NCI-H2227 treated with DMSO at 0.1 percent for 48 hours (cell line): Measurements from ENCODE around the gene ITPRID2.
"Not testable (repeated sequence)": the region's sequence is repeated elsewhere in the genome, so short reads cannot be mapped to it uniquely, and the experiment has no call there.

ENCODE experiments used
- DNase-seq: peaks from one replicate; lab custom pipeline; 2025; lab: John Stamatoyannopoulos, UW

The ITPRID2 gene

GRCh38 chr2:181916726-181917718, 25.5 kb downstream of the ITPRID2 start:
- no peak for DNase-seq

DNA sequence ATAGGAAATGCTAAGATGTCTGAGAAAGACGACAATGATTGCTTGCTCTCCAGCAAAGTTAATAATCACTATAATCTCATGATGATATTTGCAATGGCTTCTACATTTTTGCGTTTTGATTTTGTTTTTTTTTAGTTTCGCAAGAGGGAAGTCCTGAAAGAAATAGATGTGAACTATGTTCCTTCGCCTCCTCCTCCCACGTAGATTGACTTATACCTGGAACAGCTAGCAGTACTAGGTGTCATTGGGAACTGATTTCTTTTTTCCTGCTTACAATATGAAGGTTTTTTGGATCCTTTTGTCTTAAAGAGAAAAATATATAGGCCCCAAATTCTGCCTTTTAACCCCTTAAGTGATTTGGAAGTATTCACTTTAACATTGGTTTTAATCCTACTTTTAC, 26.7 kb downstream of the ITPRID2 start:
- DNase-seq: no peak

- no peak for DNase-seq
These were observed 31.6 kb downstream of the ITPRID2 start for GRCh38 chr2:181923121-181923520.

DNA sequence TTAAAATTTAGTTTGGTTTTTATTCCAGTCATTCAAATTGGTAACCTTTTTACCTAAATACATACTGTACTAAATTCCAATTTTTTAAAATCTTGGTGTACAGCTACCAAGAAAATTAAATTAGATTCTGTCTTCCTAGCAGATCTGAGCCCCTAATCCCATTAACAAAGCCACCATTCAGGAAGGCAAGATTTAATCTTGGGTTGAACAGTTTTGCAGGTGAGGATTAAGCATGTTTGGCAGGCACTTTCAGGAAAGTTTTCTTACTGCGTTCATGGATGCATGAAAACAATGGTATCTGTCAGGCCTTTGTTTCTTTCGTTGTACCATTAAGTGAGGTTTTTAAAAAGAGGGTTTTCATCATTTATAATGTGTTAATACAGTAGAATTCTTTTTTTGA, 32.8 kb downstream of the ITPRID2 start:
- no peak for DNase-seq

GRCh38 chr2:181934694-181935093, 43.2 kb downstream of the ITPRID2 start:
- no peak for DNase-seq

DNA sequence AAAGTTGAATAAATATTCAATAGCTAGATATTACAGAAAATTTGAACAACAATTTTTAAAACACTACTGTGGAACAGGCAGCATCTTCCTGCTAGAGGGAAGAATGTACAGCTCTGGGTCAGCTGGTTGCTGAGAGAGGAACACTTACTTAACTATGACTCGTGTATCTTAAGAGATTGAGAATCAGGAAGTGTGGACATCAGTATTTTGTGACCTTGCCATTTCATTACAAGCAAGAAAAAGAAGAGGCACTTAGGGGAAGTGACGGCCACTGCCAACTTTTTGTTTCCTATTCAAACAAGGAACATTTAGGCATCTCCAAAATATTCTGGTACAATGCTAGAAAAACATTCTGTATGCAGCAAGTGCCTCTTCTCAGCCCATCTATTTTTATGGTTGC, 45.9 kb downstream of the ITPRID2 start:
- DNase-seq: no peak

GRCh38 chr2:181943411-181944124, 52.0 kb downstream of the ITPRID2 start:
- no peak for DNase-seq

DNA sequence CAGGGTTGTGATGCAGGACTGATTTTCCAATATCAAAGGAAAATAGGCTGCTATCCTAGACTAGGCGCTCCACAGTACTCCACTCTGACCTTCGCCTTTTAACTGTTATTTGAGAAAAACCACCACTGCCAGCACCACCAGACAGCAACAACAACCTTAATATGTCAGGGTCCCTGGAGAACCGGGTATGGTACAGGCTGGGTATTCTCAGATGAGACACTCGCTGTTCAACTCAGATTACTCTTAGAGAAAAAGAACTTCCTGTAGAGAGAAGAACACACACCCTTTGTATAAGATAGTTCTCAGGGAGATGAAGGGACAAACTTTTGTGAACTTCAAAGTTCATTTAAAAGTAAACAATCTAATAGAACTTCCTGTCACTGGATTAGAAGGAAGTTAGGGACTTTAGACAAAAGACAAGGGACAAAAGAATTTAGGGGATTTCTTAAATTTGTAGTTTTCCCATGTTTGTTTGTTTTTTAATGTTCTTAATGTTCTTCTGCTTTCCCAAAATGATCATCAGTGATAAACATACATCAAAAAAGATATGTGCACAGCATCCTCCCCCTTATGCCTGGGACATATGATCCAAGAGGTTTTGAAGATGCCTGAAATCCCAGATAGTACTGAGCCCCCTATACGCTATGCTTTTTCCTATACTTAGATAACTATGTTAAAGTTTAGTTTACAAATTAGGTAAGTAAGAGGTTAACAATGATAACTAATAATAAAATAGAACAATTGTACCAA, 52.8 kb downstream of the ITPRID2 start:
- DNase-seq: no peak

DNA sequence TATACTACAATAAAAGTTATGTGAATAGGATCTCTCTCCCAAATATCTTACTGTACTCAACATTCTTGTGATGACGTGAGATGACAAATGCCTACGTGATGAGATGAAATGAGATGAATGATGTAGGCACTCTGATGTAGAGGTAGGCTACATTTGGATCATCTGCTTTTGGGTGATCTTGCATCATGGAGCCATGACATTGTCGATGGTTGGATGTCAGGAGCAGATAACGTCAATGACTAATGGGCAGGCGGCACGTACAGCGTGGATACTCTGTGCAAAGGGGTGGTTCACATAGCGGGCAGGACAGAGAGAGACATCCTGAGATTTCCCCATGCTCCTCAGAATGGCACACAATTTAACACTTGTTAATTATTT, 53.4 kb downstream of the ITPRID2 start:
- no peak for DNase-seq

DNA sequence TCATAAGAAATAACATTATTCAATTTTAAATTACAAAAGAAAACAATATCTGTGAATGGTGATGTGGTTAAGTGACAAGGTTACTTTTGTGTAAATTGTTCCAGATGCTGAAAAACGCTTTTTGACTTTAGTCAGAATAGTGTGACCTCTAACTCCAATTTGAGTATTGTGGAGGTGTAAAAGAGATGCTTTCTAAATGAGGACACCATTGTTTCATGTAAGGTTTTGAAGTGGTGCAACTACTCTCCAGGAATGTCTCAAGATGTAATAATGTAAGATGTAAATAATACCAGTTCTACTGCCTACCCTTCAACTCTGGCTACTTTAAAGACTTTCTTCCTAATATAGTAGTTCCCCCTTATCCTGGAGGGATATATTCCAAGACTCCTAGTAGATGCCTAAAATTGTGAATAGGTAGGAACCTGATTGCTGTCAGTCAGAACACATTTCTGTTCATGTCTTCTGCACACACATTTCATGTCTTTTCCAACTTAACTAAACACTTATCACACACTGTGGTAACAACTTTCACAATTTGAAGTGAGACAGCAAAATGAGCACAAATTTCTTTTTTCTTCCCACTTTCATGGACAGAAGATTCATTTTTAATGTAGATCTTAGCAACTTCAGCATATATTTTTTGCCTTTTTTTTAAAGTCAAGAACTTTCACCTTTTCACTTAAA, 55.1 kb downstream of the ITPRID2 start:
- no peak for DNase-seq

DNA sequence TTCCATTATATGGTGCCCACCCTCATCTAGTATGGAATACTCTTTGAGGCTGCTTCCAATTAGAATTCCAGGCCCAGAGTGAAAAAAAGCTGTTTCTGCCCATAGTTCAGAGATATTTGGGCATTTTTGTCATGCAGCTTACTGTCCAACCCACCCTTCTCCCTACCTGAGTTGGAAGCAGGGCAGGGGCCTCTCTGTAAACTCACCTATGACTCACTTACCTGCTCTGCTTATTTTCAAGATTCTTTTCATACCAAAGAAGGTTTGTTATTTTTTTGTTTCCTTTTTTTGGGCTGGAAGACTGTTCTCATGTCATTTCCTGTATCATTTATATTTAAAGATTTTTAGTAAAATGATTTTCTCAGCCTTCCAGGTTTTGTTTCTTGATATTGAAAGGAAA, 55.7 kb downstream of the ITPRID2 start:
- no peak for DNase-seq

DNA sequence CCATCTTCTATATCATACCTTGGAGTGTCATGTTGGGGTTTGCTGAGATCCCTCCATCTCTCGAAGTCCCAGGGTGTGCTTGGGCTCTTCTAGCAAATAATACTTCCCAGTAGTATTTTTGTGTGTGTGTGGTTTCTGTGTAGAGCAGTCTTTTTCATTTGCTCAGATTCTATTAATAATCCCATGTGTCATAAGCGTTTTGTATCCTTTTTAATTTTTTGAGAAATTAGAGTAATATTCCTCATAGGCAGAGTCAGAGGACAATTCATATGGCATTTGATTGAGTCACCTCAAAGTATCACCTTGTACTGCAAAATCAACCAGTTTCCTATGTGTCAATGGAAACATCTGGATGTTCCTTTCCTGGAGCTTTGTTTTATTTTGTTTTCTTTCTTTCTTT, 56.7 kb downstream of the ITPRID2 start:
- no peak for DNase-seq

DNA sequence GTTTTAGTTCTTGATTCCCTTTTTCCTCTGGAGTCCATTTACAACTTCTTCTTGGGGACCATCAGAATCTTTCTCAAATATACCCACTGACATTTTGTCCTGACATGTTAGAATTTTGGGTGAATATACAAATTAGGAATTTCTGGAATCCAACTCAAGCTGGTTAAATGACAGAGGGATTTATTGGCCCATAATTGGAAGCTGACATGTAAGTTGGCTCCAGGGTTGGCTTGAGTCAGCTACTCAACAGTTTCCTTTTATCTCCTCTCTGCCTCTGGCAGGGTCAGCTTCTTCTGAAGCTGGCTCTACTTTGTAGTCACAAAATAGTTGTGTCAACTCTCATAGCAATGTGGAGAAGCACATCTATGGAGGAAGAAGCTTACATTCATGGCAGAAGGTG, 57.5 kb downstream of the ITPRID2 start:
- DNase-seq: no peak

DNA sequence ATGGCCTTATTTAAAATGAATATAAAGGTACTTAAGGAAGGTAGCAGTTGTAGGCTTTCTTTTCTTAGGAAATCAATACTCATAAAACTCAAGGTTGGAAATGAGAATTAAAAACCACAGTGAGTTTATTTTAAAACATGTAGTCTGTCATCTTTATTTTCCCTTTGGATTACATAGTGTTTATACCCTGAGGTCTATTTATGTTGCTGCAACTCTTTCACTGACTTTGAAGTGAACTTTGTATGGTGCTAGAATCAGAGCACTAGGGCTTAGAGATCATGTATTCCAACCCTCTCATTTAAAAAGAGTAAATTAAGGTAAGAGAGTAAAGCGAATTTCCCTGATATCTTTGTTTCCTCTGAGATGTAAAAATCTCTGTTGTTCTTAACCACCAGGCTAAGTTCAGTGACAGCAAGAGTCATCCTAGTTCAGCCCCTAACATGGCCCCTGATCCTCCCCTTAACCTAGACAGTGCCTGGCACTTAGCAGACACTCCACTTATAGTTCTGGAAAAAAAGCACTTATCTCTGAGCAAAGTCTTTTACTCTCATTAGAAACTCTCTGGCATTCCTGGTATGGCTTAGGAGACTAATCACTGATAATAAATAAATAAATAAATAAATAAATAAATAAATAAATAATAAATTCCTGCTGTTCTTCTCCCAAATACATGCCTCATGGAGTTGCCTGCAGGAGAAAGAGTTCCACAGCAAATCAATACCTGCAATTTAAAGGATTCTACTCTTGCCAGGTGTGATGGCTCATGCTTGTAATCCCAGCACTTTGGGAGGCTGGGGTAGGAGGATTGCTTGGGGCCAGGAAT, 61.1 kb downstream of the ITPRID2 start:
- DNase-seq: no peak

- DNase-seq: peak; percentile 86
These were observed 62.5 kb downstream of the ITPRID2 start for GRCh38 chr2:181953881-181954537.

DNA sequence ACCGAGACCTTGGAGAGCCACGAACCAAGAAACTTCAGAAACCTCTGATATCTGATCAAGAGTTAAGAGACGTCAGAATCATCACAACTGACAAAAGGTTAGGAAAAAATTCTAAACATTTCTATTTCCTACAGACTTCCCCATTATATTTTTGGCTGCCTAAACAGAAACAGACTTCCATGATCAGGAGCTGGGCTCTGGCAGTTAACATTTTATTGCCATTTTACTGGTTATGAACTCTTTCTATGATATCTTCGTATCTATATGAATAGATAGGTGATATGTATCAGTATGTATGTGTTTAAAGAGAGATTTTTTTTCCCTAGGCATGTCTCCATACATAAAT, 63.0 kb downstream of the ITPRID2 start:
- DNase-seq: no peak

GRCh38 chr2:181955010-181955409, 63.5 kb downstream of the ITPRID2 start:
- no peak for DNase-seq

DNA sequence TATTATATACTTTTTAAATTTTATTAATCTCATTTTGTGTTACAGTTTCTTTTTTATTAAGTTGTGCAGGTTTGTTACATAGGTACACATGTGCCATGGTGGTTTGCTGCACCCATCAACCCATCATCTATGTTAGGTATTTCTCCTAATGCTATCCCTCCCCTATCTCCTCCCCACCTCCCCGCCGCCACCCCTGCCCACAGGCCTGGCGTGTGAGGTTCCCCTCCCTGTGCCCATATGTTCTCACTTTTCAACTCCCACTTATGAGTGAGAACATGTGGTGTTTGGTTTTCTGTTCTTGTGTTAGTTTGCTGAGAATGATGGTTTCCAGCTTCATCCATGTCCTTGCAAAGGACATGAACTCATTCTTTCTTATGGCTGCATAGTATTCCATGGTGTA, 64.3 kb downstream of the ITPRID2 start:
- not testable (repeated sequence) for DNase-seq

GRCh38 chr2:181957668-181958067, 66.1 kb downstream of the ITPRID2 start:
- no peak for DNase-seq

DNA sequence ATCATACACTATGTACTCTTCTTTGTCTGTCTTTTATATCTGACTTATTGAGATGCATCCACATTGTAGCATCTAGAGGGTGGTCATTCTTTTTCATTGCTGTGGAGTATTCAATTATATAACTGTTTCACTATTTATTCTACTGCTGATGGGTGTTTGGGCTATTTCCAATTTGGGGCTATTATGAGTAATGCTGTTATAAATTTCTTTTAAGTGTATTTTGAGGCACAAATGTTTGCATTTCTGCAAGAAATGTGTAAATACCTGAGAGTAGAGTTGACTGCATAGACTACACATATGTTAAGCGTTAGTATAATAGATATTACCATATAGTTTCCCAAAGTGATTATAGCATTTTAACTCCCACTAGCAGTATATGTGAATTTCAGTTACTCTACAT, 67.2 kb downstream of the ITPRID2 start:
- DNase-seq: no peak

DNA sequence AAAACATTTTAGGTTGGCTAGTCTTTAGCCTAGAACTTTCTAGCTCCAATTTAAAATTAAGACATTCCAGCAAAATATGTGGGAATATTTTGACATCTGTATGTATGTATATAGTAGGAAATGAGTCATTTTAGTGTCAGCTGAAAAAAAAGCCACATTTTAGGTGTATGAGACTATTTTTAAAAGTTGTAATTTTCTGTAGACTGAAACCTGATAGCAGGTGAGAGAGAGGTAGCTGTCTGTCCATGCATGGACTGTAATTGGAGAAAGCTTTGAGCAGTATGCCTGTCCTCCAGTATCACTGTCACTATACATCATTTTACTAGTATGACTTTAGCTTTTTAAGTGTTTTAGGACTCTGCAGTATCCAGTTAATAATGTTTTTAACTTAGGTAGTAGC, 68.0 kb downstream of the ITPRID2 start:
- no peak for DNase-seq
